Measurements from ENCODE around the gene ZNF598. TPM values are rescaled to one million over a fixed set of nuclear protein-coding genes. Genes with fewer than 3 reads are reported as not detected.

Gene ZNF598
- total and polyA plus RNA-seq, 2 of the 13 experiments (the other 11 are each of a cell fraction or from before 2014, with no cell fraction given), result 13.5 to 14.2 TPM

- TF ChIP-seq ARID3A (IDR thresholded peaks at IDR 0.05; ENCODE audit: low read depth, low read length), result peak; percentile 56; the same call in 1 of the 2 replicates
- TF ChIP-seq NFATC3 (CRISPR knock-in tag; IDR thresholded peaks at IDR 0.05), result no peak
- TF ChIP-seq SAP130 (CRISPR knock-in tag; IDR thresholded peaks at IDR 0.05; ENCODE audit: low read depth), result peak; percentile 71
- peak; percentile 41; the same call in 1 of the 2 replicates for TF ChIP-seq TGIF2 (CRISPR knock-in tag; IDR thresholded peaks at IDR 0.05)
- no peak for TF ChIP-seq DR1 (CRISPR knock-in tag; IDR thresholded peaks at IDR 0.05)
- peak; percentile 23; the same call in 1 of the 2 replicates for TF ChIP-seq ZFY (CRISPR knock-in tag; IDR thresholded peaks at IDR 0.05)
- TF ChIP-seq GATAD2A (CRISPR knock-in tag; IDR thresholded peaks at IDR 0.05), result peak; percentile 60
- 0 out of 4 replicates have a peak, but pooled peaks of 1 of the 2 experiments have one; percentile 29 for TF ChIP-seq POLR2A (IDR thresholded peaks at IDR 0.05; ENCODE audit: insufficient read depth in 1 of 2, low read depth in 2 of 2, low read length in 2 of 2)
- peak in 1 of 2 experiments; percentile 91; a peak in 2 of 4 replicates for TF ChIP-seq ATF4 (CRISPR knock-in tag; IDR thresholded peaks at IDR 0.05)
- TF ChIP-seq REXO4 (CRISPR knock-in tag; IDR thresholded peaks at IDR 0.05; ENCODE audit: borderline replicate concordance), result no peak
- TF ChIP-seq KDM1A (CRISPR knock-in tag; IDR thresholded peaks at IDR 0.05), result no peak
- no peak for TF ChIP-seq PCBP1 (IDR thresholded peaks at IDR 0.05; ENCODE audit: borderline replicate concordance, low read depth, low read length)
- no peak for TF ChIP-seq SNAI1 (CRISPR knock-in tag; IDR thresholded peaks at IDR 0.05; ENCODE audit: borderline replicate concordance)
- TF ChIP-seq, protein P1, sequence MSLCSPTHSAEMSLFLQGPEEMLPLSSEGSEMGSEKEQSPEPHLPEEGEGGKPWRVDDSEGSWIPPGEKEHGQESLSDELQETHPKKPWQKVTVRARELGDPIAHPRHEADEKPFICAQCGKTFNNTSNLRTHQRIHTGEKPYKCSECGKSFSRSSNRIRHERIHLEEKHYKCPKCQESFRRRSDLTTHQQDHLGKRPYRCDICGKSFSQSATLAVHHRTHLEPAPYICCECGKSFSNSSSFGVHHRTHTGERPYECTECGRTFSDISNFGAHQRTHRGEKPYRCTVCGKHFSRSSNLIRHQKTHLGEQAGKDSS (CRISPR knock-in tag; IDR thresholded peaks at IDR 0.05; ENCODE audit: borderline replicate concordance, low read depth), result no peak
- TF ChIP-seq ZNF7 (CRISPR knock-in tag; IDR thresholded peaks at IDR 0.05), result peak; percentile 88
- TF ChIP-seq, protein P2, sequence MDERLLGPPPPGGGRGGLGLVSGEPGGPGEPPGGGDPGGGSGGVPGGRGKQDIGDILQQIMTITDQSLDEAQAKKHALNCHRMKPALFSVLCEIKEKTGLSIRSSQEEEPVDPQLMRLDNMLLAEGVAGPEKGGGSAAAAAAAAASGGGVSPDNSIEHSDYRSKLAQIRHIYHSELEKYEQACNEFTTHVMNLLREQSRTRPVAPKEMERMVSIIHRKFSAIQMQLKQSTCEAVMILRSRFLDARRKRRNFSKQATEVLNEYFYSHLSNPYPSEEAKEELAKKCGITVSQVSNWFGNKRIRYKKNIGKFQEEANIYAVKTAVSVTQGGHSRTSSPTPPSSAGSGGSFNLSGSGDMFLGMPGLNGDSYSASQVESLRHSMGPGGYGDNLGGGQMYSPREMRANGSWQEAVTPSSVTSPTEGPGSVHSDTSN (CRISPR knock-in tag; IDR thresholded peaks at IDR 0.05), result peak; percentile 61
- TF ChIP-seq HES4 (CRISPR knock-in tag; IDR thresholded peaks at IDR 0.05; ENCODE audit: borderline replicate concordance), result no peak
- TF ChIP-seq JUNB (CRISPR knock-in tag; IDR thresholded peaks at IDR 0.05; ENCODE audit: borderline replicate concordance), result no peak
- peak; percentile 53 for TF ChIP-seq TEAD3 (CRISPR knock-in tag; optimal IDR thresholded peaks at IDR 0.05; ENCODE audit: borderline replicate concordance)
- TF ChIP-seq ZNF121 (CRISPR knock-in tag; IDR thresholded peaks at IDR 0.05), result peak; percentile 57; the same call in 1 of the 2 replicates
- no peak for TF ChIP-seq CBFB (CRISPR knock-in tag; IDR thresholded peaks at IDR 0.05)
Measured at GRCh38 chr16:1993731-1994131, 15.9 kb downstream of the ZNF598 start (continued).

Data from HepG2 (cell line).